Measurements from ENCODE around the gene S100A7. TPM values are rescaled to one million over a fixed set of nuclear protein-coding genes. Genes with fewer than 3 reads are reported as not detected.

S100A7 gene
- total RNA-seq, 2 donors from 2014 or later: not detected

- no peak overlapping the region for H3K27ac ChIP-seq
- peaks cover 0 to 4% of the 10 kb centered on the region in 2 donors for H3K9me3 ChIP-seq
- H3K4me1 ChIP-seq: no peaks in the 10 kb centered on the region
- TF ChIP-seq CTCF (IDR thresholded peaks at IDR 0.05): no peak
- H3K4me3 ChIP-seq: no peak overlapping the region
- H3K27me3 ChIP-seq: no peaks in the 10 kb centered on the region
- DNase-seq (ENCODE audit: low spot score): no peak
- H3K36me3 ChIP-seq: no peaks in the 10 kb centered on the region
These were observed 19.2 kb downstream of the S100A7 start for GRCh38 chr1:153441238-153441755.

GRCh38 chr1:153439273-153439672 lies 21.2 kb downstream of the S100A7 start:
- H3K27me3 ChIP-seq: no peaks in the 10 kb centered on the region
- no peak for TF ChIP-seq CTCF (IDR thresholded peaks at IDR 0.05)

GRCh38 chr1:153438599-153438998 lies 21.9 kb downstream of the S100A7 start:
- H3K4me1 ChIP-seq: no peaks in the 10 kb centered on the region
- H3K27me3 ChIP-seq: no peaks in the 10 kb centered on the region
- H3K4me3 ChIP-seq: no peak overlapping the region
- no peak for TF ChIP-seq CTCF (IDR thresholded peaks at IDR 0.05)
- no peaks in the 10 kb centered on the region for H3K36me3 ChIP-seq
- no peak for DNase-seq (ENCODE audit: low spot score)
- H3K9me3 ChIP-seq: peaks cover 0 to 4% of the 10 kb centered on the region in 2 donors
- no peak overlapping the region for H3K27ac ChIP-seq

More at GRCh38 chr1:153439273-153439672, 21.2 kb downstream of the S100A7 start:
- Histone ChIP-seq H3K4me3 (no peak overlapping the region), H3K36me3 (no peaks in the 10 kb centered on the region), H3K4me1 (no peaks in the 10 kb centered on the region), H3K27ac (no peak overlapping the region), H3K9me3 (peaks cover 0 to 4% of the 10 kb centered on the region in 2 donors)
- DNase-seq (ENCODE audit: low spot score): no peak

GRCh38 chr1:153437236-153437635 lies 23.2 kb downstream of the S100A7 start:
- Histone ChIP-seq H3K36me3 (no peaks in the 10 kb centered on the region), H3K27ac (no peak overlapping the region), H3K4me1 (no peaks in the 10 kb centered on the region), H3K27me3 (no peaks in the 10 kb centered on the region), H3K9me3 (no peaks in the 10 kb centered on the region), H3K4me3 (no peak overlapping the region)
- DNase-seq (ENCODE audit: low spot score): no peak
- TF ChIP-seq CTCF (IDR thresholded peaks at IDR 0.05): no peak

- H3K9me3 ChIP-seq: no peaks in the 10 kb centered on the region
- no peaks in the 10 kb centered on the region for H3K4me1 ChIP-seq
- TF ChIP-seq CTCF (IDR thresholded peaks at IDR 0.05): no peak
- peak; percentile 46 for DNase-seq (ENCODE audit: low spot score)
- no peak overlapping the region for H3K27ac ChIP-seq
- no peaks in the 10 kb centered on the region for H3K27me3 ChIP-seq
- H3K36me3 ChIP-seq: no peaks in the 10 kb centered on the region
- H3K4me3 ChIP-seq: no peak overlapping the region
These were observed 25.6 kb downstream of the S100A7 start for GRCh38 chr1:153434746-153435455.

All from right atrium auricular region (tissue), 2 donors.